SK-N-SH (cell line): Measurements from ENCODE around the gene SRA1.

Experiments
- EP300 ChIP-seq, 2 experiments: IDR thresholded peaks; 2 replicates each; pipeline versions ENCODE4 v1.4.0 to v1.6.1; 2012; ENCODE audit warnings: borderline replicate concordance in 1 of 2, low read depth in 1 of 2, low read length in 1 of 2
- FOSL2 ChIP-seq: IDR thresholded peaks from 2 replicates; pipeline ENCODE4 v1.4.0; 2012; ENCODE audit warnings: low read depth, mild to moderate bottlenecking, moderate library complexity, borderline replicate concordance
- GABPA ChIP-seq: IDR thresholded peaks from 2 replicates; pipeline ENCODE4 v1.4.0; 2012; ENCODE audit warnings: low read depth, mild to moderate bottlenecking
- NRF1 ChIP-seq: IDR thresholded peaks from 2 replicates; pipeline ENCODE4 v1.6.1; 2012; ENCODE audit warnings: low read depth, mild to moderate bottlenecking, low read length
- POLR2AphosphoS5 ChIP-seq: IDR thresholded peaks from 2 replicates; pipeline ENCODE4 v1.6.1; 2012; ENCODE audit warnings: low read depth, low read length
- RFX5 ChIP-seq: IDR thresholded peaks from 2 replicates; pipeline ENCODE4 v1.6.1; 2012; ENCODE audit warnings: mild to moderate bottlenecking, improper control_type of control experiment, low read length
- TAF1 ChIP-seq: IDR thresholded peaks from 2 replicates; pipeline ENCODE4 v1.6.1; 2012; ENCODE audit warnings: low read depth, mild to moderate bottlenecking, low read length, moderate library complexity, borderline replicate concordance
- USF2 ChIP-seq: fragments of 150-350 bp; IDR thresholded peaks from 2 replicates; pipeline ENCODE4 v1.6.1; 2017; ENCODE audit warnings: antibody characterized with exemption, low read length, low read depth, borderline replicate concordance
- TF ChIP-seq, protein P1 (sequence below): IDR thresholded peaks from 2 replicates; pipeline ENCODE4; 2012
- TF ChIP-seq, protein P2 (sequence below): fragments of 200-600 bp; sonication (generic); IDR thresholded peaks from 2 replicates; pipeline ENCODE4 v1.6.1; 2017; ENCODE audit warnings: antibody characterized with exemption, mild to moderate bottlenecking, moderate library complexity

DNA sequence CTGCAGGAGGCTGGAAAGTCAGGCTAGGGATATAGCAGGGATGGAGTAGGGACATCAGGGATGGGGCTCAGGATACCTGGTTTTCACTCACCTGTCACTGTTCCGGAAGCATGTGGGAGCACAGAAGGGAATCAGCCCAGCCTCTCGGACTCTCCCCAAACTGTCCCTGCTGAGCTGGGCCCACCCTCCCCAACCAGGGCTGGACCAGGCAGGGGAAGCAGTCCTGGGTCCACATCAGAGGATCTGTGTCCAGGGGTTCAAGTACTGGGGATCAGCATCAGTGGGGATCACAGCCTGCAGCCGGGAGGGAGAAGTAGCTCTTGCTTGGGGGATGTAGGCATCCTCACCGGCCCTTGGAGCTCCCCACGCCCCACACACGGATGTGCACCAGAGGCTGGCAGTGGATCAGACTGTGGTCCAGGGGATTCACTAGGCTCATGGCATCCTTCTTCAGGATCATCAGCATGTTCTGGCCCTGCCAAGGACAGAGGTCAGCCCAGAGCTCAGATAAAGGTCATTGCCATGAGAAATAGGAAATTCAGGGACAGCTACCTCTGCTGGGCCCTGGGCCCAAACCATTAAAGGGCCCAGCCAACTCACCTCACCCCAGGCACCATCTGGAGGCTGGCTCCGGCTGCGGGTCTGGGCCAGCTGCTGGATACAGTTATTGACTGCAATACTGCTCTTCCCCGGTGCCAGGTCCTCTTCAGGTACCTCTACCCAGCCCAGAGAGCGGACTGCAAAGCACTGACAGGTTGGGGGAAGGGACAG, 4.7 kb upstream of the SRA1 start:
- TF ChIP-seq, protein P1, sequence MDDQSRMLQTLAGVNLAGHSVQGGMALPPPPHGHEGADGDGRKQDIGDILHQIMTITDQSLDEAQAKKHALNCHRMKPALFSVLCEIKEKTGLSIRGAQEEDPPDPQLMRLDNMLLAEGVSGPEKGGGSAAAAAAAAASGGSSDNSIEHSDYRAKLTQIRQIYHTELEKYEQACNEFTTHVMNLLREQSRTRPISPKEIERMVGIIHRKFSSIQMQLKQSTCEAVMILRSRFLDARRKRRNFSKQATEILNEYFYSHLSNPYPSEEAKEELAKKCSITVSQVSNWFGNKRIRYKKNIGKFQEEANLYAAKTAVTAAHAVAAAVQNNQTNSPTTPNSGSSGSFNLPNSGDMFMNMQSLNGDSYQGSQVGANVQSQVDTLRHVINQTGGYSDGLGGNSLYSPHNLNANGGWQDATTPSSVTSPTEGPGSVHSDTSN, result no peak
- TF ChIP-seq, protein P2, sequence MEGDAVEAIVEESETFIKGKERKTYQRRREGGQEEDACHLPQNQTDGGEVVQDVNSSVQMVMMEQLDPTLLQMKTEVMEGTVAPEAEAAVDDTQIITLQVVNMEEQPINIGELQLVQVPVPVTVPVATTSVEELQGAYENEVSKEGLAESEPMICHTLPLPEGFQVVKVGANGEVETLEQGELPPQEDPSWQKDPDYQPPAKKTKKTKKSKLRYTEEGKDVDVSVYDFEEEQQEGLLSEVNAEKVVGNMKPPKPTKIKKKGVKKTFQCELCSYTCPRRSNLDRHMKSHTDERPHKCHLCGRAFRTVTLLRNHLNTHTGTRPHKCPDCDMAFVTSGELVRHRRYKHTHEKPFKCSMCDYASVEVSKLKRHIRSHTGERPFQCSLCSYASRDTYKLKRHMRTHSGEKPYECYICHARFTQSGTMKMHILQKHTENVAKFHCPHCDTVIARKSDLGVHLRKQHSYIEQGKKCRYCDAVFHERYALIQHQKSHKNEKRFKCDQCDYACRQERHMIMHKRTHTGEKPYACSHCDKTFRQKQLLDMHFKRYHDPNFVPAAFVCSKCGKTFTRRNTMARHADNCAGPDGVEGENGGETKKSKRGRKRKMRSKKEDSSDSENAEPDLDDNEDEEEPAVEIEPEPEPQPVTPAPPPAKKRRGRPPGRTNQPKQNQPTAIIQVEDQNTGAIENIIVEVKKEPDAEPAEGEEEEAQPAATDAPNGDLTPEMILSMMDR, result no peak
- TF ChIP-seq EP300 (IDR thresholded peaks at IDR 0.05; ENCODE audit: borderline replicate concordance in 1 of 2, low read depth in 1 of 2, low read length in 1 of 2), result no peak
- no peak for TF ChIP-seq RFX5
- TF ChIP-seq USF2, result no peak
- no peak for TF ChIP-seq POLR2AphosphoS5
- TF ChIP-seq FOSL2, result no peak
- no peak for TF ChIP-seq TAF1
- no peak for TF ChIP-seq NRF1
- no peak for TF ChIP-seq GABPA
